ENCODE measurements around the gene TMPRSS7.

Gene TMPRSS7

GRCh38 chr3:111999484-112000324 is 34.8 kb upstream of the TMPRSS7 start:
- POLR2A ChIA-PET = no interaction called here

GRCh38 chr3:112000367-112000771 is 34.2 kb upstream of the TMPRSS7 start:
- CTCF ChIA-PET = interaction anchor here (0.8 to 10.8 kb wide), 7 partner anchors 8 to 283 kb away, joined by 3 to 134 read pairs (median 6); no protein-coding TSS in a partner anchor

More at GRCh38 chr3:111999484-112000324, 34.8 kb upstream of the TMPRSS7 start:
- peak overlapping the region; percentile 47 for H3K4me3 ChIP-seq (ENCODE audit: low read depth, low read length)
- TF ChIP-seq CTCF (IDR thresholded peaks at IDR 0.05; ENCODE audit: insufficient read depth, low read length, missing control alignments) = no peak
- CTCF ChIA-PET = interaction anchor here (0.5 to 10.8 kb wide), 9 partner anchors 9 to 284 kb away, joined by 3 to 134 read pairs (median 4); no protein-coding TSS in a partner anchor
- DNase-seq (ENCODE audit: low read depth, low spot score) = no peak

GRCh38 chr3:112000966-112001365 is 33.6 kb upstream of the TMPRSS7 start:
- no peak for DNase-seq (ENCODE audit: low read depth, low spot score)
- H3K4me3 ChIP-seq (ENCODE audit: low read depth, low read length) = no peak overlapping the region
- ChIA-PET CTCF (interaction anchor here (0.8 to 10.8 kb wide), 4 partner anchors 12 to 42 kb away, joined by 3 to 134 read pairs (median 64); no protein-coding TSS in a partner anchor), POLR2A (no interaction called here)
- no peak for TF ChIP-seq CTCF (IDR thresholded peaks at IDR 0.05; ENCODE audit: insufficient read depth, low read length, missing control alignments)

More at GRCh38 chr3:112000367-112000771, 34.2 kb upstream of the TMPRSS7 start:
- no peak for TF ChIP-seq CTCF (IDR thresholded peaks at IDR 0.05; ENCODE audit: insufficient read depth, low read length, missing control alignments)
- no peak overlapping the region for H3K4me3 ChIP-seq (ENCODE audit: low read depth, low read length)
- DNase-seq (ENCODE audit: low read depth, low spot score) = no peak
- POLR2A ChIA-PET = no interaction called here

GRCh38 chr3:112001526-112001925 is 33.0 kb upstream of the TMPRSS7 start:
- ChIA-PET POLR2A (no interaction called here), CTCF (interaction anchor here (0.8 to 10.8 kb wide), 5 partner anchors 12 to 43 kb away, joined by 3 to 134 read pairs (median 21); no protein-coding TSS in a partner anchor)
- no peak for DNase-seq (ENCODE audit: low read depth, low spot score)
- H3K4me3 ChIP-seq (ENCODE audit: low read depth, low read length) = no peak overlapping the region
- no peak for TF ChIP-seq CTCF (IDR thresholded peaks at IDR 0.05; ENCODE audit: insufficient read depth, low read length, missing control alignments)

GRCh38 chr3:112002096-112002971 is 32.2 kb upstream of the TMPRSS7 start:
- H3K4me3 ChIP-seq (ENCODE audit: low read depth, low read length) = no peak overlapping the region
- POLR2A ChIA-PET = no interaction called here
- CTCF ChIA-PET = interaction anchor here (0.6 to 10.8 kb wide), 8 partner anchors 11 to 285 kb away, joined by 3 to 134 read pairs (median 6); no protein-coding TSS in a partner anchor
- DNase-seq (ENCODE audit: low read depth, low spot score) = no peak
- TF ChIP-seq CTCF (IDR thresholded peaks at IDR 0.05; ENCODE audit: insufficient read depth, low read length, missing control alignments) = no peak
